Stimulated activated naive CD8-positive, alpha-beta T cell treated with anti-CD3 and anti-CD28 coated beads, Interleukin-15, Interleukin-2, amounts not matched to agents 100 U/mL and 50 U/mL, for 24 hours (primary cell): ENCODE measurements around the gene LHFPL3.
A peak's percentile ranks its signal among the peaks of the same experiment; 100 is the strongest.
"Not testable (repeated sequence)": the region's sequence is repeated elsewhere in the genome, so short reads cannot be mapped to it uniquely, and the experiment has no call there.

ENCODE experiments used
- ATAC-seq: fragments of 150-1000 bp; cut with Tn5 transposase; one replicate; pipeline ENCODE4 v1.10.0; 2021
- DNase-seq: peaks from one replicate; pipeline ENCODE4 v3.0.0; 2021

LHFPL3 gene

GRCh38 chr7:104328296-104328969 is at the start of gene LHFPL3:
TSS of gene LHFPL3 (plus strand) at chr7:104328603.
- DNase-seq (peak; percentile 5), ATAC-seq (no peak)

- ATAC-seq: not testable (repeated sequence)
Measured at GRCh38 chr7:104281685-104282084, 46.7 kb upstream of the LHFPL3 start.

DNA sequence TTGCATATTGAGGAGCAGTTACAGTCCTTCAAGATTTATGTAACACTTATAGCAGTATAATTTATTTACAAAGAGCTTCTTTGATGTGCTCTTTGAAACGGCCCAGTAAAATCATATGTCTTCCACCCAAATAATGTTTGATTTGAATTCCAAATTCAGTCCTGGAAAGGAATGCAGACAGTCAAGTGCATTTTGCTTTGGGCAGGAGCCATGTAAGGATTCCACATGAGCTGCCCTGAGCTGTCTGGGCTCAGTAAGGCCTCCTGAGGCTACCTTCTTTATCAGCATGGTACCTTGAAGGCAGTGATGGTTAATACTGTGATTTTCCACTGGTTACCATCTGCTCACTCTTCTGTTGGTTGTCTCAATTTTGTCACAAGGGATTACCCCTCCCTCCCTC is 41.6 kb upstream of the LHFPL3 start:
- ATAC-seq: no peak

More at GRCh38 chr7:104281685-104282084, 46.7 kb upstream of the LHFPL3 start:
- not testable (repeated sequence) for DNase-seq

DNA sequence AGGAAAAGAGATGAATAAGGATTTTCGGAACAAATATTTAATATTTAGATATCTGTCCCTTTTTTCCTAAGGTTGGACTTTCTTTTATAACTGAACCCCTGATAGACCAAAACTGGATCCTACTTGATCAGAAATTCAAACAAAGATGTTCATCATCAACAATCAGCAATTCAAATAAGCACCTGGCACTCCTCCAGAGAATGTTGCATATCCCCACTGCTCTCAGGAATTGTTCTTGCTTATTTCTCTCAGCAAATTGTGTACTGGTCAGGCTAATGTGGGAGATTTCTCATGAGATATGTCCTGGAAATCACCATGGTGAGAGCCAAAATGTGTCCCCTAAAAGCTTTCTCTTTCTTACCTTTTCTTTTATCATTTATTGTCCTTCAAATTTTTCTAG is 40.3 kb upstream of the LHFPL3 start:
- ATAC-seq: no peak

More for the DNA sequence above, 41.6 kb upstream of the LHFPL3 start:
- no peak for DNase-seq

GRCh38 chr7:104294291-104294690 is 34.1 kb upstream of the LHFPL3 start:
- ATAC-seq (no peak), DNase-seq (no peak)

More for the DNA sequence above, 40.3 kb upstream of the LHFPL3 start:
- DNase-seq: no peak

- ATAC-seq (peak; percentile 66), DNase-seq (no peak)
Measured at GRCh38 chr7:104296266-104296665, 32.1 kb upstream of the LHFPL3 start.

DNA sequence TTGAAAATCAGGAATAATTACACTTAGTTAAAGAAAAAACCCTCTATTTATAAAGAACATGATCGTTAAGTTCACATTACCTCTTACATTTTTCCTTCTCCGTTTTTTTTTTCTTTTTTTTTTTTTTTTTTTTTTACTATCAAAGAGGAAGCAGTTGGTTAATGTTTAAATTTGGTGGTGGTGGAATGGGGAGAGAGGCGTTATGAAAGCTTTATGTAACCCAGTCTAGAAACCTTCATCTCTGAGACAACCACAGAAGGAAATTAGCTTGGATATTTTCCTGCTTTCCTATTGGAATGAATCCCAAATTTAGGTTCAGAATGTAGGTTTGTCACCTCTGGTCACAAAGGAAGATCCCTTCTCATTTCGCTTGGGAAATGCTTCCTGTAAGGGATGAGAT is 31.5 kb upstream of the LHFPL3 start:
- DNase-seq: no peak
- no peak for ATAC-seq

DNA sequence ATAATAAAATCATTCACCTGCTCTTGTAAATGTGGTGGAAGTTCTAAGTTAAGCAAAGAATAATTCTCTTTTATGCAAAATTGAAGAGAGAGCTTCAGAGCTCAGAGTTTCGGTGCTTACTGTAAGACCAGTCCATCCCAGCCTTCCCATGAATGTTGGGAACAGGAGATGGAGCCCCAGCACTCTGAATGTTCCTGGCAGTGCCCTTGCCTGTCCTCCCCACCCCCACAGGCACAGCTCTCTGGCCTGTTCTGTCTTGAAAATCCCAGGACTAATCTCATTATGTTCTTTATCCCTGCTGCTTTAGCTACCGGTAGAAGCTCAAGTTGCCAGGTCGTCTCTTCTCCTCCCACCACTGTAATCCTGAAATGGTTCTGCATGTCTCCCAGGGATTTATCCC is 29.1 kb upstream of the LHFPL3 start:
- no peak for DNase-seq
- no peak for ATAC-seq

- DNase-seq: no peak
Measured at GRCh38 chr7:104299777-104300176, 28.6 kb upstream of the LHFPL3 start.

GRCh38 chr7:104306793-104307192 is 21.6 kb upstream of the LHFPL3 start:
- ATAC-seq (no peak), DNase-seq (no peak)

More at GRCh38 chr7:104299777-104300176, 28.6 kb upstream of the LHFPL3 start:
- ATAC-seq: no peak

- no peak for DNase-seq
- no peak for ATAC-seq
Measured at GRCh38 chr7:104317948-104318629, 10.3 kb upstream of the LHFPL3 start.

- DNase-seq (no peak), ATAC-seq (no peak)
Measured at GRCh38 chr7:104327534-104327933, 869 bp upstream of the LHFPL3 start.

DNA sequence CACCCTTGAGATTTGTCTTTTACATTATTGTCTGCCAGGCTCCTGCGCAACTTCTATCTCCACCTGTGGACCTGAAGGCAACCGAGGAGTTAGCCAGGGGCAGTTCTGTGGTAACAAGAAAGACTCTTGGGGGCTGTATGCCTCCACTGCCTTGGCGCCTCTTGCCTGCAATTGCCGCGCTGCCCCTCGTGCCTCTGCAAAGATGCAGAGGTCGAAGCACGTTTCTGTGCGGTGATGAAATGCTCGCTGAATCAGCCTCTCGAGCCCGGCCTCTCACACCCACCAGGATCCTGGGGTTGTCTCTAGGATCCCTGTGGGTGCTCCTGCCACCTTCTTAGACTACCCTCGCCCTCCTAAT is 486 bp upstream of the LHFPL3 start:
- no peak for ATAC-seq
- no peak for DNase-seq

DNA sequence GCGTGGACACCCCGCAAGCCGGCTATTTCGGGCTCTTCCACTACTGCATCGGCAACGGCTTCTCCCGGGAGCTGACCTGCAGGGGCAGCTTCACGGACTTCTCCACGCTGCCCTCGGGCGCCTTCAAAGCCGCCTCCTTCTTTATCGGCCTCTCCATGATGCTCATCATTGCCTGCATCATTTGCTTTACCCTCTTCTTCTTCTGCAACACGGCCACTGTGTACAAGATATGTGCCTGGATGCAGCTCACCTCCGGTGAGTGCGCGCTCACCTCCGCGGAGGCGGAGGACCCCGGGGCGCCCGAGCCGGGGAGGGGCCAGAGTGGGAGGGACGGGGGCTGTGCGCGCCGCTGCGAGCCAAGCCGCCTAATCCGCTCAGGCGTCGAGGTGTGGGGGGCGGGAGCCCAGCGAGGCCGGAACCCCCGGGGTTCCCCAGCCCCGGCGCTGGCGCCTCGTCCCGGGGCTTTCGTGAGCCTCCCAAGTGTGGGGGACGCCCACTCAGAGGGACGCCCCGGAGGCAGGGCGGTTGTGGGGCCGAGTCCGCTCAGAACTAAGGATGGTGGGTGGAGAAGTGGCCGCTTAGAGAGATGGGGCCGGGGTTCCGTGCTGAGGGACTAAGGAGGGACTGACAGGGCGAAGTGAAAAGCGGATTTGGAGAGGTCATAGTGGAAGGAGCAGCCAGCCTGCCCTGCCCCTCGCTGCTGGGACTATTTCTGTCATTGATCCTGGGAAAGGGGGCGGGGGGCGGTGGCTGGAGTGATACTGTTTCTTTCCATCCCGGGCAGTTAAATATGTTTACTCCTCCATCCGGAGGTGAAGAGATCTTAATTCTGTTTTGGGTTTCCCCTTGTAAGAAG is 795 bp downstream of the LHFPL3 start:
- peak; percentile 3 for DNase-seq
- no peak for ATAC-seq

GRCh38 chr7:104341546-104341945 is 13.1 kb downstream of the LHFPL3 start:
- ATAC-seq (no peak), DNase-seq (no peak)

DNA sequence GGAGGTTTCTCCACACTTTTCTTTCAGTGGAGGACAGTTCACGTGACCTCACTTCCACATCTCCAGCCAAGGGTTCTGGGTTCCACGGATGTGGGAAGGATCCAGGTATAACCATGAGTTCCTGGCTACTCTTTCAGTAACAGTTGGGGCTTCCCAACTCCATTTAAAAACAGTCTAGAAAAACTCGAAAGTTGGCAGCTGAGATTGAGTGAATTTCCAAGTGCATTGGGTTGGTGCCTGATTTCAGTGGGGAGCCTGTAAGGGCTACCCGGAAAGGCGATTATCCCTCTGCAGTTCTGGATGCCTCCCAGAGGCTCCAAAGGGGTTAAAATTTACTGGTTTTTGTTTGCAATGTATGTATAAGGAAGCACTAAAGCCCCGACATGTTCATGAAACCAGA is 24.3 kb downstream of the LHFPL3 start:
- ATAC-seq (no peak), DNase-seq (no peak)

GRCh38 chr7:104357166-104357565 is 28.8 kb downstream of the LHFPL3 start:
- ATAC-seq (no peak), DNase-seq (no peak)

DNA sequence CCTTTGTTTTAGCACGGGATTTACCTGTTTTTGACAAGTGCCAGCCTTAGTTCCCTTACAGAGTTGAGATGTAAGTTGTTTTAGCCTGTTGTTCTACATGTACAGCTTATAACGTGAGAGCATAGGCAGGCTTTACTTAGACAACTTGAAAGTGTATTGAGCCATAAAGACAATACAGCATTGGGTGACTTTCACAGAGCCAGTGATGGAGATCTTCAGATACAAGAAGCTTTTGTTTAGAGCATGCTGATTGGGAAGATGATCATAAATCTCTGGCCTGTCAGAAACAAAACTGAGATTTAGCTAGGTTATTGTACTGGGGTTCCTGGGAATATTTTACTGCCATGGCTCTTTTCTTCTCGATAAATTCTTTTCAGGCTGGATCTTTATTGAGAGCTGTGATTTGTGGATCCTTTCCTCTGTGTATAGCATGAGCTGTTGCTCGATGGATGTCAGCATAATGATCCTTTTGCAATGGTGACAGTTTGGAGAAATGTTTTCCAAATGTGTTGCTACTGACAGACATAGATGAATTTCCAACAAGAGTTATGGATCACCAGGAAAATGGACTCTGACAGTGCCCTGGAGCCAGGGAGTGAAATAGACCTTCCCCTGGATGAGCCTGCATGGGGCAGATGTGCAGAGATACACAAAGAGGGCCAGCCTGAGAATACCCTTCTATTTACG is 30.2 kb downstream of the LHFPL3 start:
- DNase-seq (no peak), ATAC-seq (no peak)

GRCh38 chr7:104362756-104363155 is 34.4 kb downstream of the LHFPL3 start:
- no peak for ATAC-seq
- DNase-seq: no peak

DNA sequence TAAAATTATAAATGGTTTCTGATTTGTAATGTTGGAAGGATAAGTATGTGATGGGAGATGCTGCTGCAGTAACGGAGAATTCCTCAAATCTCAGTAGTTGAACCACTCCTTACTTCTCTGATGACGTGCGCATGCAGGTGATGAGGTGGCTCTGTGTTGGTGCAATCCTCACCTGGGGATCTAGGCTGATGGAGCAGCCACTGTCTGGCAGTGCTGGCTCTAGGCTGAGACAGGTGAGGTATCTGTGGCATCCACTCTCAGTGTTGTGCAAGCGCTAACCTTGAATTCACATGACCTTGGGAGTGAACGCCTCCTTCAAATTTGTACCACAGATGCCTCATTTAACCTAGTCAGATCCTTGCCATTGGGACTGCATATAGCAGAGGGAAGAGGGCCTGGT is 35.0 kb downstream of the LHFPL3 start:
- DNase-seq: no peak
- ATAC-seq: no peak

DNA sequence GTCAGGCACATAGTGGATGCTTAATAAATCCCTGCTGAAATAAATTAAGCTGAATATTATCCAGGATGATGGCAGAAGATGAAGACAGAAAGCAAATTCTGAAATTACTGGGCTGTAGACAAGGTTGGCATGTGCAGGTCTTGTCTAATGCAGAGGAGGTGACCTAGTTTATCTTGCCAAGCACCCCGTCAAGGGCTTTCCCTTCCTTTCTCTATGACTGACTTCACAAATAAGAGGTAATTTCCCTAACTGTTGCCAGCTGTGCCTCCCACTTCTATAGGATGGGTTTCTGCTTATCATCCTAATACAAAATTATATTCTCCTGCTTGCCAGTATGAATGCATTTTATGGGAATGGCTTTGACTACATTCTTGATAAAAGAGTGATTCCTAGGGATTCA is 38.0 kb downstream of the LHFPL3 start:
- ATAC-seq (no peak), DNase-seq (no peak)

DNA sequence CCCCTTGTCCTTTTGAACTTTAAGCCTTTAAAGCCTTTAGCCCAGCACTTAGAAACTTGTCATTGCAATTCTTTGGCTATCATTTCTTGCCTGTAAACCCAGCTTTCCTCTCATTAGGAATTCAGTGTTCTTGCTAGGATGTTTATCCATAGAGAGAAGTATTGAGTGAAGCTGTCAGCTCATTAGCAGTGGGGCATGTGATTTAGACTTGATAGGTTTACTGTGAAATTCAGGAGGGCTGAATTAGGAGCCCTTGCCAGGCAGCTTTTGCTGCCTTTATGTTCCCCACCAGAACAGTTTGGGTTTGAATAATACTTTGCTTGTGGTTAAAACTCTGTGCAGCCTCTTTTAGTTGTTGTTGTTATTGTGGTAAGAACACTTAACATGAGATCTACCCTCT is 39.5 kb downstream of the LHFPL3 start:
- no peak for DNase-seq
- no peak for ATAC-seq
